Measurements from ENCODE around the gene STAT5B. TPM values are rescaled to one million over a fixed set of nuclear protein-coding genes. Genes with fewer than 3 reads are reported as not detected.

STAT5B gene
- total RNA-seq, 1 donor from 2014 or later = 32.8 TPM

DNA sequence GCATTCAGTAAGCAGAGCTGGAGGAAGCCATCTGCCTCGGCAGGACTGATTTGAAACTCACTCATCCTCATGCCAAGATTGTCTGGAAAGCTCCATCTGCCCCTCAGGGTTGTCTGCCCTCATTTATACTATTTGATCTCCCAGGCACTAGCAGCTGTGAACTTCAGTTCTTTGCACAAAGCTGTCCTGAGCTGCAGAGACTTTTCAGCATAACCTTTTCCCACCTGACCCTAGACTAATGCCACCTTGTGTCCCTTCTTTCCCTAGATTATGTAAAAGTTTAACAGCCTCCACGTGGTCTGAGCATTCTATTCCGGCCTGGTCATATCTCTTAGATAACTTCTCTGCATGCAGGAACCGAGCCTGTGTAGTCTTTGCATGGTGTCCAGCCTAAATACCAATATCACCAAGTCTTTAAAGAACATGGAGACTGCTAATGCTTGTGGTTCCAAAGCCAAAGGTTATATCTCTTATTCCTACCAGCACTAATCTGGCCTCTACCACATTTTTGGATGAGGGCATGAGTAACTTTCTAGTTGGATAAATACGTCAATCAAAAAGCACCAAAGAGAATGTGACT, 41.2 kb upstream of the STAT5B start:
- H3K36me3 Mint-ChIP-seq (ENCODE audit: low read depth) = peaks cover 33% of the 10 kb centered on the region
- no peak overlapping the region for H3K4me3 Mint-ChIP-seq (ENCODE audit: unreplicated experiment)
- TF ChIP-seq, protein P1, sequence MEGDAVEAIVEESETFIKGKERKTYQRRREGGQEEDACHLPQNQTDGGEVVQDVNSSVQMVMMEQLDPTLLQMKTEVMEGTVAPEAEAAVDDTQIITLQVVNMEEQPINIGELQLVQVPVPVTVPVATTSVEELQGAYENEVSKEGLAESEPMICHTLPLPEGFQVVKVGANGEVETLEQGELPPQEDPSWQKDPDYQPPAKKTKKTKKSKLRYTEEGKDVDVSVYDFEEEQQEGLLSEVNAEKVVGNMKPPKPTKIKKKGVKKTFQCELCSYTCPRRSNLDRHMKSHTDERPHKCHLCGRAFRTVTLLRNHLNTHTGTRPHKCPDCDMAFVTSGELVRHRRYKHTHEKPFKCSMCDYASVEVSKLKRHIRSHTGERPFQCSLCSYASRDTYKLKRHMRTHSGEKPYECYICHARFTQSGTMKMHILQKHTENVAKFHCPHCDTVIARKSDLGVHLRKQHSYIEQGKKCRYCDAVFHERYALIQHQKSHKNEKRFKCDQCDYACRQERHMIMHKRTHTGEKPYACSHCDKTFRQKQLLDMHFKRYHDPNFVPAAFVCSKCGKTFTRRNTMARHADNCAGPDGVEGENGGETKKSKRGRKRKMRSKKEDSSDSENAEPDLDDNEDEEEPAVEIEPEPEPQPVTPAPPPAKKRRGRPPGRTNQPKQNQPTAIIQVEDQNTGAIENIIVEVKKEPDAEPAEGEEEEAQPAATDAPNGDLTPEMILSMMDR (IDR thresholded peaks at IDR 0.05) = no peak
- no peaks in the 10 kb centered on the region for H3K9me3 Mint-ChIP-seq (ENCODE audit: low read depth)
- H3K27me3 Mint-ChIP-seq (ENCODE audit: low read depth) = no peaks in the 10 kb centered on the region
- no peak for DNase-seq (ENCODE audit: low spot score)
- peaks cover 7% of the 10 kb centered on the region for H3K4me1 Mint-ChIP-seq (ENCODE audit: low read depth)
- H3K27ac Mint-ChIP-seq (ENCODE audit: unreplicated experiment) = no peak overlapping the region

DNA sequence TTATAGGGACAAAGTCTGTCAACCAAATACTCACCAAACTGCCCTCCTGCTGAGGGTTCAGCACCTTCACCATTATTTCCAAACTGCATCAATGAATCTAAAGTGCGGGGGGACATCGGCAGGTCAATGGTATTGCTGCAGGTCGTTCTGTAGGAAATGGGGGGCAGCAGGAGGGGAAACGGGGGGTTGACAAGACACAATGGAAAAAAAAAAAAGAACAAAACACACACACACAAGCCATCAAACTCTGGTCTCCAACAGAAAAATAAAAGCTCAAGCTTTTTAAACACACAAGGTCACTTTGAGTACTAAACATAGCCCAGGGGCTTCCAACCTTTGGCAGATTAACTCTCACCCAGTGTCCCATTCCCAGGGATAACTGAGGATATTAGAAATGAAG, 40.6 kb upstream of the STAT5B start:
- Mint-ChIP-seq H3K4me3 (ENCODE audit: unreplicated experiment) (no peak overlapping the region), H3K36me3 (ENCODE audit: low read depth) (peaks cover 29% of the 10 kb centered on the region), H3K27me3 (ENCODE audit: low read depth) (no peaks in the 10 kb centered on the region), H3K27ac (ENCODE audit: unreplicated experiment) (no peak overlapping the region), H3K9me3 (ENCODE audit: low read depth) (no peaks in the 10 kb centered on the region), H3K4me1 (ENCODE audit: low read depth) (peaks cover 10% of the 10 kb centered on the region)
- TF ChIP-seq, protein P1 (IDR thresholded peaks at IDR 0.05) = no peak
- DNase-seq (ENCODE audit: low spot score) = no peak

DNA sequence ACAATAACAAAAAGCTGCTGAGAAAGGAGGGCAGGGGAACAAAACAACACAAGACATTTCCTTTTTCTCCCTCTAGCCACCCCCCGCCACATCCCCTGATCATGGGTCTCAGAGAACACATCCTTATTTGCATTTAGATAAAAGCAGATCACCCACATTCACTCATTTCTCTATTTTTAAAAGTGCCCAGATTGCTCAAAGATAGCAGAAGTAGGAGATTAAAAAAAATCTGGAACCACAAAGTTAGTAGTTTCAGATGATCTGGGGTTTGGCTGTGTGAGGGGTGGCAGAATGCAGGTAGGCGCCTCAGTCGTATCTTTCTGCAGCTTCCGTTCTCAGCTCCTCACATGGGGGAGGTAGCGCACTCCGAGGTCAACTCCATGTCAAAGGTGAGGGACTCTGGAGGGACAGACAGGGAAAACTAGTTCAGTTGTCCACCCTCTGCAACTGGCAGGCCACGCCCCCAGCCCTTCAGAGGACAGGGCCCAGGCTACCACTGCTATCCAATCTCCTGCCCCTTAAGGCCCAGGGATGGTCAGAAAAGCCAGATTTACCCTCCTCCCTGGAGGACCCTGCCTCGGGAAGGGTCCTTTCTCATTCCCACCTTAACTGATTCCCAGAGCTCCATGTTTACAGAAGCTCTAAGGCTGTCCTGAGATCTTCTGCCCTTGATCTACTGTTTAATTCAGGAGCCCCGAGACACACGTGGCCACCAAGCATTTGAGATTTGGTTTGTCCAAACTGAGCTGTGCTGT, 39.4 kb upstream of the STAT5B start:
- Mint-ChIP-seq H3K36me3 (ENCODE audit: low read depth) (peaks cover 33% of the 10 kb centered on the region), H3K27ac (ENCODE audit: unreplicated experiment) (no peak overlapping the region), H3K4me3 (ENCODE audit: unreplicated experiment) (no peak overlapping the region), H3K4me1 (ENCODE audit: low read depth) (peaks cover 14% of the 10 kb centered on the region), H3K9me3 (ENCODE audit: low read depth) (no peaks in the 10 kb centered on the region), H3K27me3 (ENCODE audit: low read depth) (no peaks in the 10 kb centered on the region)
- TF ChIP-seq, protein P1 (IDR thresholded peaks at IDR 0.05) = no peak
- no peak for DNase-seq (ENCODE audit: low spot score)

DNA sequence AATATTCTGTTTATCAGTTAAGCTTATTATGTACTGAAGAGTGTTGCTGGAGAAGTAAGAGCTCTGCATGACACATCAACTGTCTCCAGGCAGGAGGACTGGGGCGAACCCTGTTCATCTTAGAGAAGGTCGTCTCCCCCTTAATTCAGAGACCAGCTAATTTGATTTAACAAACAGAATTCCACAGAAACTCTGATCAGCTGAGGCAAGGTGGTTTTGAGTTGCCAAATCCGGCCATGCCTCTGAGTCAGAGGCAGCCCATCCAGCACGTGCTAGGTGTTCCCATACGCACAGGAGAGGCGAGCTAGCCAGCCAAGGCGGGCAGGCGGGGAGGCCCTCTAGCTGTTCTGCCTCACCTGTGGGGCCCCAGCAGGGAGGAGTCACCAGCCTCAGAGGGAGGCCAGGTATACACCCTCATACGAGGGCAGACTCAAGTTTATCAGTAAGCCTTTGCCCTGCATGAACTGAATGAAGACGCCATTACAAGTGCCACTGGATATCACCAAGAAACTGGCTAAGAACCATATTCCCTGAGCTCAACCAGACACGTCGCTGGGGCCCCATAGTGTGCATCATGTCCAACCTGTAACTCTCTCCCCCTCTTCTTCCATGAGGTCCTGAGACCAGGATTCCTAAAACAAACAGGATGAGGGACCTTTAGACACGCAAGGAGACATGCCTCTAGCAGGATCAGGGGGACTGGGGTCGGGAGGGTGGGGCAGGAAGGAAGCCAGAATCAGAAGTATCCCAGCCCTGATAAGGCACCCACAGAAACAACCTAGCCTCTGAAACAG, 37.8 kb upstream of the STAT5B start:
- TF ChIP-seq, protein P1 (IDR thresholded peaks at IDR 0.05) = no peak
- Mint-ChIP-seq H3K4me3 (ENCODE audit: unreplicated experiment) (no peak overlapping the region), H3K27ac (ENCODE audit: unreplicated experiment) (no peak overlapping the region), H3K27me3 (ENCODE audit: low read depth) (no peaks in the 10 kb centered on the region), H3K36me3 (ENCODE audit: low read depth) (peaks cover 27% of the 10 kb centered on the region), H3K9me3 (ENCODE audit: low read depth) (no peaks in the 10 kb centered on the region), H3K4me1 (ENCODE audit: low read depth) (peaks cover 7% of the 10 kb centered on the region)
- no peak for DNase-seq (ENCODE audit: low spot score)

DNA sequence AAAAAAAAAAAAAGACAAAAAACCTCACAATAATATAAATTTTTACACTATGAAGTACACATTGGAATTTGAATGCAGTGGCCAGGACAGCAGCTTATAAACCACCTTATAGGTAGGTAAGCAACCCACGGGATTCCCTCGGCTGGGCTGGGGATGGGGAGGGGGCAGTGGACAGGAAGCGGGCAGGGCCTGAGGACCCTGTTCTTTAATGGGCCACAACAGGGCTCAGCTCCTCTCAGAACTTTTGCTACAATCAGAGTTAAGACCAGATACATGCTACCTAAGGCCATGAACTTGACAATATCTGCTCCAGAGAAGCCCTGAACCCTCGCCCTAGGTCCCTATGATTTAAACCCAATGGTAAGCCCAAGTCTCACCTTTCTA, 37.2 kb upstream of the STAT5B start:
- H3K27ac Mint-ChIP-seq (ENCODE audit: unreplicated experiment) = no peak overlapping the region
- H3K36me3 Mint-ChIP-seq (ENCODE audit: low read depth) = peaks cover 28% of the 10 kb centered on the region
- no peaks in the 10 kb centered on the region for H3K27me3 Mint-ChIP-seq (ENCODE audit: low read depth)
- no peaks in the 10 kb centered on the region for H3K9me3 Mint-ChIP-seq (ENCODE audit: low read depth)
- no peak for DNase-seq (ENCODE audit: low spot score)
- H3K4me1 Mint-ChIP-seq (ENCODE audit: low read depth) = peaks cover 7% of the 10 kb centered on the region
- TF ChIP-seq, protein P1 (IDR thresholded peaks at IDR 0.05) = no peak
- no peak overlapping the region for H3K4me3 Mint-ChIP-seq (ENCODE audit: unreplicated experiment)
